ENCODE data around the gene MRPL43. TPM values are rescaled to one million over a fixed set of nuclear protein-coding genes. Genes with fewer than 3 reads are reported as not detected.

Gene MRPL43
- total RNA-seq, 6 experiments from 2014 or later = 37.0 to 73.5 (median 45.0) TPM

DNA sequence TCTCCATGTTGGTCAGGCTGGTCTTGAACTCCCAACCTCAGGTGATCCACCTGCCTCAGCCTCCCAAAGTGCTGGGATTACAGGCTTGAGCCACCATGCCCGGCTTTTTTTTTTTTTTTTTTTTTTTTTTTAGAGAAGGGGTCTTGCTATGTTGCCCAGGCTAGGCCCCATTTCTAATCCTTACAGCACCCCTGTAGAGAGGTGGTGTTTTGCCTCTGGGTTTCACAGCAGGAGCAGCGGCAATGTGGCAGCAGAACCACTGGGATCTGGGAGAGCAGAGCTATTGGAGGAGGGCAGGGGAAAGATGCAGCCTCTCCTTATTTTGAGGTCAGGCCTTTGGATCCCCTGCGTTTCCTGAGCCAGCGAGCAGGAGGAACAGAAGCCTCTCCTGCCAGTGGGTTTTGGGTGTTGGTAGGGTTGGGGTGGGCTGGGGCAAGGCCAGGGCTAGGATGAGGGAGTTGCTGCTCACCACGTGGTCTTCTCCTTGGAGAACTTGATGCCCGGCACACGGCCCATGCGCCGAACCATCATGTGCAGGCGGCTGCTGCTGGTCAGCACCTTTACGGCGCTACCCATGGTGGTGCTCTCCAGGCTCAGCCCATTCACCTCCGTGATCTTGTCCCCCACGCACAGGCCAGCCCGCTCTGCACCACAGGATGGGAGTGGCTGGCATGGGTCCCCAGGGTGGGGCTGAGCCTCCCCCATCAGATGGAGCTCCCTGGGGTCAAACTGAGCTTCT is 35.8 kb upstream of the MRPL43 start:
- TF ChIP-seq, protein P1, sequence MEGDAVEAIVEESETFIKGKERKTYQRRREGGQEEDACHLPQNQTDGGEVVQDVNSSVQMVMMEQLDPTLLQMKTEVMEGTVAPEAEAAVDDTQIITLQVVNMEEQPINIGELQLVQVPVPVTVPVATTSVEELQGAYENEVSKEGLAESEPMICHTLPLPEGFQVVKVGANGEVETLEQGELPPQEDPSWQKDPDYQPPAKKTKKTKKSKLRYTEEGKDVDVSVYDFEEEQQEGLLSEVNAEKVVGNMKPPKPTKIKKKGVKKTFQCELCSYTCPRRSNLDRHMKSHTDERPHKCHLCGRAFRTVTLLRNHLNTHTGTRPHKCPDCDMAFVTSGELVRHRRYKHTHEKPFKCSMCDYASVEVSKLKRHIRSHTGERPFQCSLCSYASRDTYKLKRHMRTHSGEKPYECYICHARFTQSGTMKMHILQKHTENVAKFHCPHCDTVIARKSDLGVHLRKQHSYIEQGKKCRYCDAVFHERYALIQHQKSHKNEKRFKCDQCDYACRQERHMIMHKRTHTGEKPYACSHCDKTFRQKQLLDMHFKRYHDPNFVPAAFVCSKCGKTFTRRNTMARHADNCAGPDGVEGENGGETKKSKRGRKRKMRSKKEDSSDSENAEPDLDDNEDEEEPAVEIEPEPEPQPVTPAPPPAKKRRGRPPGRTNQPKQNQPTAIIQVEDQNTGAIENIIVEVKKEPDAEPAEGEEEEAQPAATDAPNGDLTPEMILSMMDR (IDR thresholded peaks at IDR 0.05) = no peak
- TF ChIP-seq POLR2A (IDR thresholded peaks at IDR 0.05) = no peak
- H3K9me3 ChIP-seq = no peaks in the 10 kb centered on the region
- H3K4me1 ChIP-seq = peaks cover 0 to 3% (median 0%) of the 10 kb centered on the region in 4 donors
- no peak overlapping the region for H3K4me3 ChIP-seq
- H3K27me3 ChIP-seq = no peaks in the 10 kb centered on the region
- DNase-seq = no peak
- intact Hi-C loops (cut with DNase I) = no loop called here
- WGBS (ENCODE audit: insufficient coverage, low coverage, low lambda C conversion rate, missing lambda C conversion rate) = 75% methylated on average over 5 of the region's 15 CpGs
- no peak overlapping the region for H3K27ac ChIP-seq
- ATAC-seq = no peak
- H3K36me3 ChIP-seq = no peaks in the 10 kb centered on the region

GRCh38 chr10:101021692-101022251 is 34.5 kb upstream of the MRPL43 start:
- no peaks in the 10 kb centered on the region for H3K36me3 ChIP-seq
- no peak overlapping the region for H3K4me3 ChIP-seq
- no peaks in the 10 kb centered on the region for H3K27me3 ChIP-seq
- no peak for TF ChIP-seq POLR2A (IDR thresholded peaks at IDR 0.05)
- TF ChIP-seq, protein P1 (IDR thresholded peaks at IDR 0.05) = no peak
- no peak overlapping the region for H3K27ac ChIP-seq
- peaks cover 0 to 3% (median 0%) of the 10 kb centered on the region in 4 donors for H3K4me1 ChIP-seq
- ATAC-seq (no peak), DNase-seq (no peak)
- H3K9me3 ChIP-seq = no peaks in the 10 kb centered on the region
- 78% methylated on average over 5 of the region's 11 CpGs for WGBS (ENCODE audit: insufficient coverage, low coverage, low lambda C conversion rate, missing lambda C conversion rate)
- intact Hi-C loops (cut with DNase I) = no loop called here

GRCh38 chr10:101021239-101021638 is 33.9 kb upstream of the MRPL43 start:
- Histone ChIP-seq H3K9me3 (no peaks in the 10 kb centered on the region), H3K4me3 (no peak overlapping the region), H3K27ac (no peak overlapping the region), H3K27me3 (no peaks in the 10 kb centered on the region), H3K4me1 (peaks cover 0 to 3% (median 0%) of the 10 kb centered on the region in 4 donors), H3K36me3 (no peaks in the 10 kb centered on the region)
- ATAC-seq (no peak), DNase-seq (no peak)
- intact Hi-C loops (cut with DNase I) = no loop called here
- 78% methylated on average over 3 of the region's 4 CpGs for WGBS (ENCODE audit: insufficient coverage, low coverage, low lambda C conversion rate, missing lambda C conversion rate)
- TF ChIP-seq, protein P1 (IDR thresholded peaks at IDR 0.05) = no peak
- no peak for TF ChIP-seq POLR2A (IDR thresholded peaks at IDR 0.05)

DNA sequence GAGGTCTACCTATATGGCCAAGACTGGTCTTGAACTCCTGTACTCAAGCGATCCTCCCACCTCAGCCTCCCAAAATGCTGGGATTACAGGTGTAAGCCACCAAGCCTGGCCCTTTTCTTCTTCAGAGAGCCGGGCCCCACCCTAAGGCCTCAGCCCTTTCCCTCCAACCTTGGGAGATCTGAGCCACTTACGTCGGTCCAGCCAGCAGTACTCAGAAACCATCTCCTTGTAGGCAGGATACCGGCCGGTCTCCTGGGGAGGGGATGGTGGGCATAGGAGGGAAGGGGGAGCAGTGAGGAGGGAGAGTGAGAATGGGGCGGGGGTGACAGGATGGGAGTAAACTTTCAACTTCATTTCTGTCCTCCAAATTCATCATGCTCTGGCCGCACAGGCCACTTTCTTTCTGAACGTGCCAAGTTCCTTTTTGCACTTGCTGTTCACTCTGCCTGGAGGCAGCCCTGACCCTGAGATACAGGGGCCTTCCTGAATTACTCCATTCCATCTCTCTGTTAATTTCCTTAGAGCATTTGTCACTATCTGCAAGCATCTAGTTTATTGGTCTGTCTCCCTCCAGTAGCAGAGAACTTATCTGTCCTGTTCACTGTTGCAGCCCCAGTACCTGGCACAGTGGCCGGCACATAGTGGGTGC is 33.3 kb upstream of the MRPL43 start:
- ATAC-seq = no peak
- Histone ChIP-seq H3K27me3 (no peaks in the 10 kb centered on the region), H3K9me3 (no peaks in the 10 kb centered on the region), H3K4me1 (peaks cover 0 to 3% (median 0%) of the 10 kb centered on the region in 4 donors), H3K4me3 (no peak overlapping the region), H3K27ac (no peak overlapping the region), H3K36me3 (no peaks in the 10 kb centered on the region)
- intact Hi-C loops (cut with DNase I) = no loop called here
- TF ChIP-seq, protein P1 (IDR thresholded peaks at IDR 0.05) = no peak
- TF ChIP-seq POLR2A (IDR thresholded peaks at IDR 0.05) = no peak
- WGBS (ENCODE audit: insufficient coverage, low coverage, low lambda C conversion rate, missing lambda C conversion rate) = 89% methylated on average over 4 of the region's 10 CpGs
- no peak for DNase-seq

Measured in right lobe of liver (tissue), 6 donors.